Suppressor macrophage treated with lipopolysaccharide for 1 hour (primary cell): Measurements from ENCODE around the gene KRT76.
"Not testable (repeated sequence)": the region's sequence is repeated elsewhere in the genome, so short reads cannot be mapped to it uniquely, and the experiment has no call there.

Source experiments
- DNase-seq, 3 donors: peaks; one replicate each; pipeline ENCODE4 v3.0.0-alpha.2; 2020 to 2022

The KRT76 gene

GRCh38 chr12:52779914-52780313 lies 2.8 kb upstream of the KRT76 start:
- DNase-seq: no peak

GRCh38 chr12:52778833-52779232 lies 1.7 kb upstream of the KRT76 start:
- no peak for DNase-seq

GRCh38 chr12:52777566-52777965 lies 421 bp upstream of the KRT76 start:
- no peak for DNase-seq

- no peak for DNase-seq
These were observed 710 bp downstream of the KRT76 start for GRCh38 chr12:52776435-52776834.

- no peak for DNase-seq
These were observed 2.4 kb downstream of the KRT76 start for GRCh38 chr12:52774629-52775250.

GRCh38 chr12:52772772-52773171 lies 4.4 kb downstream of the KRT76 start:
- peak; percentile 29 to 34 (median 31) for DNase-seq

GRCh38 chr12:52772188-52772587 lies 5.0 kb downstream of the KRT76 start:
- DNase-seq: no peak

- DNase-seq: no peak
These were observed 5.6 kb downstream of the KRT76 start for GRCh38 chr12:52771505-52771904.

- no peak for DNase-seq
These were observed 6.1 kb downstream of the KRT76 start for GRCh38 chr12:52771088-52771487.

- no peak for DNase-seq
These were observed 7.2 kb downstream of the KRT76 start for GRCh38 chr12:52769946-52770345.

GRCh38 chr12:52769354-52769753 lies 7.8 kb downstream of the KRT76 start:
- no peak for DNase-seq

GRCh38 chr12:52768479-52769200 lies 8.5 kb downstream of the KRT76 start:
- DNase-seq: no peak

GRCh38 chr12:52767427-52767826 lies 9.7 kb downstream of the KRT76 start:
- DNase-seq: no peak

GRCh38 chr12:52767020-52767379 lies 10.1 kb downstream of the KRT76 start:
- DNase-seq: no peak

GRCh38 chr12:52766351-52767019 lies 10.7 kb downstream of the KRT76 start:
- DNase-seq: no peak

GRCh38 chr12:52765702-52766101 lies 11.4 kb downstream of the KRT76 start:
- no peak for DNase-seq

- DNase-seq: no peak
These were observed 13.2 kb downstream of the KRT76 start for GRCh38 chr12:52763991-52764390.

- DNase-seq: no peak
These were observed 14.0 kb downstream of the KRT76 start for GRCh38 chr12:52763036-52763659.

GRCh38 chr12:52761802-52762201 lies 15.3 kb downstream of the KRT76 start:
- DNase-seq: no peak

GRCh38 chr12:52761218-52761617 lies 15.9 kb downstream of the KRT76 start:
- DNase-seq: not testable (repeated sequence)

- DNase-seq: no peak
These were observed 16.5 kb downstream of the KRT76 start for GRCh38 chr12:52760623-52761022.

- DNase-seq: no peak
These were observed 17.4 kb downstream of the KRT76 start for GRCh38 chr12:52759695-52760094.

GRCh38 chr12:52759218-52759617 lies 17.9 kb downstream of the KRT76 start:
- DNase-seq: peak; percentile 9 to 36 (median 10)
